Smooth muscle cell of the pulmonary artery (primary cell): Measurements from ENCODE around the gene DSEL. TPM values are rescaled to one million over a fixed set of nuclear protein-coding genes. Genes with fewer than 3 reads are reported as not detected.

Experiments
- total RNA-seq: library from RNA; depleted of rRNA; stranded (reverse); fragments of >200 nt; gene quantifications from 2 replicates; pipeline ENCODE4 v1.2.3, GENCODE V29; 2014

Gene DSEL
- total RNA-seq, result 53.5 and 78.1 TPM in 2 replicates

GRCh38 chr18:67516539-67517443 is at the start of gene DSEL:
Gene DSEL (minus strand): TSS chr18:67516720. CDS start chr18:67514608, 2,112 bp downstream.

